NCI-H2196 treated with DMSO at 0.1 percent for 48 hours (cell line): Measurements from ENCODE around the gene C11orf42.

ENCODE experiments used
- DNase-seq: peaks from one replicate; lab custom pipeline; 2025; ENCODE audit not compliant: unreplicated experiment; lab: John Stamatoyannopoulos, UW

C11orf42 gene

DNA sequence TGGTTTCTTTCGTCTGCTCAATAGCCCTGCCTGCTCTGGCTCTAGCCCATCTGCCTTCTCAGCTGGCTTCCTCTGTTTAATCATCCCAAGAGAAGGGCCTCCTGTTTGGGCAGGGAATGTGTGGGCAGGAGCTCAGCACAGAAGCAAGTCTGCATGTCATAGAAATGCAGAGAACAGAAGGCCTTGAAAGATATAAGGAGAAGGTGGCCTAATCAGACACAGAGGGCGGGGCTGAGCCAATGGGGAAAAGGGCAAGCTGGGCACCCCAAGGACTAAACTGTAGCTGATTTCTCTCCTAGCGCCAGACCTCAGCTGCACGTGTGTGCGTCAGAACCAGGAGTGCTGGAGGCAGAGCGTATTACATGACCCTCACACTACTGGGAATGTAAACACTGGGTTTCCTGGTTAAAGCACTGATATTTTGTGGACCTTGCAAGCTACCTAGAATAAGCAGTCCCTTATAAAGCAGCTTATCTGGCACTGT is 46.7 kb downstream of the C11orf42 start:
- no peak for DNase-seq

DNA sequence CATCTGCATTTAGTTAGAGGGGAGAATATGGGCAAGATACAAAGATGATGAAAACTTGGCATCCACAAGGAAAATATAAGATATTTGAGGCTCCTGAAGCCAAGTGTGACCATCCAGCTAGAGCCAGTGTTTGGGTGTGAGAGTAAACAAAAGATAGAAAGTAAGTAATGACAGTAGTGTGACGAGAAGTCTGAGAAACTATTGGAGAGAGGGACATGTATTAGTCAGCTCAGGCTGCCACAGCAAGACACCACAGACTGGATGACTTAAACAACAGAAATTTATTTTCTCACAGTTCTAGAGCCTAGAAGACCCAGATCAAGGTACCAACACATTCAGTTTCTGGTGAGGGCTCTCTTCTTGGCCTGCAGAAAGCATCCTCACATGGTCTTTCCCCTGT is 47.8 kb downstream of the C11orf42 start:
- DNase-seq = no peak

DNA sequence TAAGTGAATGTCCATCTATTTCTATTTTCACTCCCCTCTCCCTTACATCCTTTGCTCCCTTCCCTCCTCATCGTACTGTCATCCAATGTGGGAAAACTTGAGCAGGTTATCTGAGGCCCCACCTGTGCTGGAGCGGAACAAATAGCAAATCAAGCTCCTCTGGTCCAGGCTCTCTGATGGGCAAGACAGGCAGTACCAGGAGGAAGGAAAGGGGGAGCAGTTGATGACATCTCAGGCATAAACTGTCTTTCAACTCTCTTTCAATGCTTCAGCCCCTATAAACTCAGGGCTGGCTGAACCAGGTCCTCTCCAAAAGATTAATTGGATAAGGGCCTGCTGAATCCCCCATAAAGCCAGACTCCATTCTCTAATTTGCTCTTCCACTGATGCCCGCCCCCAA is 52.8 kb downstream of the C11orf42 start:
- no peak for DNase-seq

DNA sequence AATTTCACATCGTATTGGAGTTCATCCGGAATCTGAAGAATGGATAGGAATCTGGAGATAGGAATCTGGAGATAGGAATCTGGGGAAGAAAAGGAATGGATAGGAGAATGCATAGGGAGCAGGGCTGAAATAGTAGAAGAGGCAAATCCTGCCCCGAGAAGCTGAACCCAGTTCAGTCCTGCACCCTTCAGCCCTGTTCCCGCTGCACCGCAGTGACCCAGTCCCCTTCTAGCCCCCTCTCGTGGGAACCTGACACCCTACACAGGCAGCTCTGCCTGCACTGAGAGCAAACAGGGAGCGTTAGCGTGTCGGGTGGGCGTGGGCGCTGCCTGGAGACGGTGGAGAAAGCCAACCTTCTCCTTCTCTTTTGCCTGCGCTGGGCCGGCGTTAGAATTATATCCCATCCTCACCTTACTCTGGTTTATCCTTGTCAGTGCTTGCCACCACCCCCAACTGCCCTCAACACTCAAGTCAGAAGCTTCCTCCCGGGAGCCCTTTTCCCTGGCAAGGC is 53.3 kb downstream of the C11orf42 start:
- no peak for DNase-seq

DNA sequence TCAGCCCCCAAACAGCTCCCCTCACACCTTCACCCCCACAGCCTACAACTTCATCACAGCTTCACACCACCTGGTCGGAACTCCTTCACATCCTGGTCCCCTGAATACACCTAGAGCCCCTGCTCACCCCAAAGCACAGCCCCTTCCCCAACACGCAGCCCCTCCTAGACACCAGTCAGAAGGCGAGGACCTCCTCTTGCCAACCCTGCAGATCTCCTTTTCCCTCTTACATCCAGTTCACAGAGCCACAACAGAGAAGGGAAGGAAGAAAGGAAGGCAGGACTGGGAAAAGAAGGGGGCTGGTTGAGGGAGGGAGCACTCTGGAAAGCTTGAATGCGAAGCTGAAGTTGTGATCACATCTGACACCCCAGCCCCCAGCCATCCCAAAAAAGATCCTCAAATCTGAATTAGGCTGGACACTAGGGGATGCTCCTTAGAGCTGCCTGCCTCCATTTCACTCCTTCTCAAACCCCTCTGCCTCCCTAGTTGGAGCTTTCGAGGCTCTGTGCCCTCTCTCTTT is 54.9 kb downstream of the C11orf42 start:
- no peak for DNase-seq
